PC-9 (cell line): ENCODE measurements around the gene RYR1. TPM values are rescaled to one million over a fixed set of nuclear protein-coding genes. Genes with fewer than 3 reads are reported as not detected.

Experiments
- BruUV-seq: library from RNA; stranded (reverse); fragments of 400-500 nt; replicated peaks from 2 replicates; lab custom pipeline; 2021; lab: Mats Ljungman, UMichigan
- CTCF ChIA-PET: fragments of 300-600 bp; sonication (Branson Sonifier 250); formaldehyde crosslinking; loops from one replicate; lab custom pipeline; 2022; ENCODE audit warnings: antibody characterized with exemption; lab: Charles Lee
- POLR2A ChIA-PET: fragments of 300-600 bp; sonication (Branson Sonifier 250); formaldehyde crosslinking; loops from one replicate; lab custom pipeline; 2022; ENCODE audit warnings: antibody characterized with exemption; ENCODE audit not compliant: unreplicated experiment; lab: Charles Lee
- DNase-seq, 2 experiments: peaks; one replicate each; pipeline versions ENCODE4 v3.0.0 to v3.0.0-alpha.2; 2015 to 2022; ENCODE audit warnings: mixed read lengths in 1 of 2
- H2AFZ ChIP-seq: fragments of 200-600 bp; sonication (generic); 2 replicates; pipeline ENCODE4 v1.8.1; 2017; ENCODE audit warnings: antibody characterized with exemption
- H3F3A ChIP-seq: fragments of 200-600 bp; sonication (generic); 2 replicates; pipeline ENCODE4 v1.8.1; 2017; ENCODE audit warnings: antibody characterized with exemption, mild to moderate bottlenecking, low read depth; ENCODE audit not compliant: insufficient read depth
- H3K27ac ChIP-seq: fragments of 200-600 bp; sonication (generic); 2 replicates; pipeline ENCODE4 v1.6.1; 2016; ENCODE audit warnings: mixed run types
- H3K27me3 ChIP-seq: fragments of 200-600 bp; sonication (generic); 2 replicates; pipeline ENCODE4 v1.6.1; 2016; ENCODE audit warnings: low read depth, mixed run types; ENCODE audit not compliant: insufficient read depth
- H3K36me3 ChIP-seq: fragments of 200-600 bp; sonication (generic); 2 replicates; pipeline ENCODE4 v1.6.1; 2016; ENCODE audit warnings: low read depth, mixed run types
- H3K4me1 ChIP-seq: fragments of 200-600 bp; sonication (generic); replicated peaks from 2 replicates; pipeline ENCODE4 v1.6.1; 2016; ENCODE audit warnings: mixed run types; ENCODE audit not compliant: insufficient read depth
- H3K4me2 ChIP-seq: fragments of 200-600 bp; sonication (generic); 2 replicates; pipeline ENCODE4 v1.6.1; 2017; ENCODE audit warnings: mixed run types
- H3K4me3 ChIP-seq: fragments of 200-600 bp; sonication (generic); 2 replicates; pipeline ENCODE4 v1.6.1; 2016; ENCODE audit warnings: mixed run types
- H3K79me2 ChIP-seq: fragments of 200-600 bp; sonication (generic); 2 replicates; pipeline ENCODE4 v1.6.1; 2017; ENCODE audit warnings: low read depth, mixed run types
- H3K9me2 ChIP-seq: fragments of 200-600 bp; sonication (generic); 2 replicates; pipeline ENCODE4 v1.8.1; 2017; ENCODE audit warnings: mild to moderate bottlenecking; ENCODE audit not compliant: insufficient read depth
- H3K9me3 ChIP-seq: fragments of 200-600 bp; sonication (generic); 2 replicates; pipeline ENCODE4 v1.8.1; 2016; ENCODE audit warnings: low read depth; ENCODE audit not compliant: insufficient read depth
- H4K20me1 ChIP-seq: fragments of 200-600 bp; sonication (generic); 2 replicates; pipeline ENCODE4 v1.8.1; 2017; ENCODE audit not compliant: insufficient read depth
- EZH2 ChIP-seq: fragments of 200-600 bp; sonication (generic); IDR thresholded peaks from 2 replicates; pipeline ENCODE4 v1.8.0; 2017; ENCODE audit warnings: antibody characterized with exemption, low read depth
- intact Hi-C: fragments of 100-400 bp; cut with micrococcal nuclease; formaldehyde crosslinking; loops from one replicate; pipeline ENCODE4 v1.10.0; 2022; ENCODE audit not compliant: unreplicated experiment
- total RNA-seq: library from RNA; stranded (reverse); gene quantifications from 2 replicates; pipeline ENCODE4 v1.2.3, GENCODE V29; 2021
- TF ChIP-seq, protein P1 (sequence below): fragments of 200-600 bp; sonication (generic); conservative IDR thresholded peaks from 2 replicates; pipeline ENCODE4 v1.6.1; 2017; ENCODE audit warnings: mixed run types, antibody characterized with exemption, mild to moderate bottlenecking, moderate library complexity

RYR1 gene
- total RNA-seq, 1 experiment from 2014 or later: 1.0 TPM

DNA sequence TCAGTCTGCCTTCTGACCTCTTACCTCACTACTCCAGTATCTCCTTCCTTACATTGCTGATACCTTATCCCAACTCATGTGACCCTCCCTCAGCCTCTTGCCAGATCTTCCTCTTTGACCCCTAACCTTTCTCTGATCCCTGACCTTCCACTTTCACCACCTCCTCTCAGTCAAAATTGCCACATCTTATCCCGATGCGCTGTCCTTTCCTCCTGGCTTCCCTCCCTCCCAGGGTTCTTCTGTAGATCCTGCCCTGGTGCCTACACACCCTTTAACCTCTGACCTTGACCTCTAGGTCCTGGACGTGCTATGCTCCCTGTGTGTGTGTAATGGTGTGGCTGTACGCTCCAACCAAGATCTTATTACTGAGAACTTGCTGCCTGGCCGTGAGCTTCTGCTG, 23.7 kb downstream of the RYR1 start:
- H3K27me3 ChIP-seq: peaks cover 36% of the 10 kb centered on the region
- H4K20me1 ChIP-seq: no peaks in the 10 kb centered on the region
- no peak overlapping the region for H3K4me3 ChIP-seq
- no peak for DNase-seq
- ChIA-PET CTCF (no interaction called here), POLR2A (no interaction called here)
- no peak overlapping the region for H3K4me2 ChIP-seq
- H3K27ac ChIP-seq: no peak overlapping the region
- H3K4me1 ChIP-seq: no peaks in the 10 kb centered on the region
- intact Hi-C loops: no loop called here
- no TSS peak for BruUV-seq
- H3K79me2 ChIP-seq: no peaks in the 10 kb centered on the region
- no peak for TF ChIP-seq EZH2
- TF ChIP-seq, protein P1, sequence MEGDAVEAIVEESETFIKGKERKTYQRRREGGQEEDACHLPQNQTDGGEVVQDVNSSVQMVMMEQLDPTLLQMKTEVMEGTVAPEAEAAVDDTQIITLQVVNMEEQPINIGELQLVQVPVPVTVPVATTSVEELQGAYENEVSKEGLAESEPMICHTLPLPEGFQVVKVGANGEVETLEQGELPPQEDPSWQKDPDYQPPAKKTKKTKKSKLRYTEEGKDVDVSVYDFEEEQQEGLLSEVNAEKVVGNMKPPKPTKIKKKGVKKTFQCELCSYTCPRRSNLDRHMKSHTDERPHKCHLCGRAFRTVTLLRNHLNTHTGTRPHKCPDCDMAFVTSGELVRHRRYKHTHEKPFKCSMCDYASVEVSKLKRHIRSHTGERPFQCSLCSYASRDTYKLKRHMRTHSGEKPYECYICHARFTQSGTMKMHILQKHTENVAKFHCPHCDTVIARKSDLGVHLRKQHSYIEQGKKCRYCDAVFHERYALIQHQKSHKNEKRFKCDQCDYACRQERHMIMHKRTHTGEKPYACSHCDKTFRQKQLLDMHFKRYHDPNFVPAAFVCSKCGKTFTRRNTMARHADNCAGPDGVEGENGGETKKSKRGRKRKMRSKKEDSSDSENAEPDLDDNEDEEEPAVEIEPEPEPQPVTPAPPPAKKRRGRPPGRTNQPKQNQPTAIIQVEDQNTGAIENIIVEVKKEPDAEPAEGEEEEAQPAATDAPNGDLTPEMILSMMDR: no peak
- H3K9me2 ChIP-seq: no peaks in the 10 kb centered on the region
- H3K9me3 ChIP-seq: no peaks in the 10 kb centered on the region
- no peak overlapping the region for H2AFZ ChIP-seq
- H3K36me3 ChIP-seq: no peaks in the 10 kb centered on the region
- no peaks in the 10 kb centered on the region for H3F3A ChIP-seq

DNA sequence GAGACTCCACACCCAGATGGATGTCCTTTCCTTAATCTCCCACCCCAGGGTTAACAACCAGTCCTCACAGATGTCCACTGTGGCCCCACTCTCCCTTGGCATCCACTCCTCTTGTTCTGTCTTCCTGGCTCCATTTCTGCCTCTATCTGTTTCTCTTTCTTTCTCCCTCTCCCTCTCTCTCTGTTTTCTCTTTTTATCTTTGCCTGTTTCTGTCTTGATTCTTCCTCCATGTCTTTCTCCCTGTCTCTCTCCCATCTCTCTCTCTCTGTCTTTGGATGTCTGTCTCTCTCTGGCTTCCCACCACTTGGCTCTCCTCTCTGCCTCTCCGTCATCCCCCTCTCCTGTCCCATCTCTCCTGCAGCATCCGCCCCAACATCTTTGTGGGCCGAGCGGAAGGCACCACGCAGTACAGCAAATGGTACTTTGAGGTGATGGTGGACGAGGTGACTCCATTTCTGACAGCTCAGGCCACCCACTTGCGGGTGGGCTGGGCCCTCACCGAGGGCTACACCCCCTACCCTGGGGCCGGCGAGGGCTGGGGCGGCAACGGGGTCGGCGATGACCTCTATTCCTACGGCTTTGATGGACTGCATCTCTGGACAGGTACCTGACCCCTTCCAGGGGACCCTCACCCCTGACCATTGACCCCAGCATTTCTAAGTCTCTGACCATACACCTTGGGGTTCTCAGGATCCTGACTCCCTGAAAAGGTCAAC, 24.4 kb downstream of the RYR1 start:
- Histone ChIP-seq H3K4me3 (no peak overlapping the region), H3K9me3 (no peaks in the 10 kb centered on the region), H3K9me2 (no peaks in the 10 kb centered on the region), H3K27me3 (peaks cover 36% of the 10 kb centered on the region), H3K4me1 (no peaks in the 10 kb centered on the region), H3F3A (no peaks in the 10 kb centered on the region), H2AFZ (no peak overlapping the region), H3K27ac (no peak overlapping the region), H4K20me1 (no peaks in the 10 kb centered on the region), H3K4me2 (no peak overlapping the region), H3K36me3 (no peaks in the 10 kb centered on the region), H3K79me2 (no peaks in the 10 kb centered on the region)
- intact Hi-C loops: no loop called here
- CTCF ChIA-PET: no interaction called here
- DNase-seq: no peak
- POLR2A ChIA-PET: no interaction called here
- BruUV-seq: no TSS peak
- no peak for TF ChIP-seq EZH2
- TF ChIP-seq, protein P1: no peak

DNA sequence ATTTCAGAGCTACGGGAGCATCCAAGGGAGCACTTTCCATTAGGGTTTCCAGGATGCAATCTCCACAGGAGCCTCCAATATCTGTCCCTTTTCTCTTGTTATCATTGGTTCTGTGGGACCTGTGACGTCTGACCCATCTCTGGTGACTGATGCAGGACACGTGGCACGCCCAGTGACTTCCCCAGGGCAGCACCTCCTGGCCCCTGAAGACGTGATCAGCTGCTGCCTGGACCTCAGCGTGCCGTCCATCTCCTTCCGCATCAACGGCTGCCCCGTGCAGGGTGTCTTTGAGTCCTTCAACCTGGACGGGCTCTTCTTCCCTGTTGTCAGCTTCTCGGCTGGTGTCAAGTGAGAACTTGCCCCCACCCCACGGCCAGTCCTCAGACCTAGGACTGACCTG, 25.5 kb downstream of the RYR1 start:
- intact Hi-C loops: no loop called here
- no peak overlapping the region for H3K27ac ChIP-seq
- no peak for DNase-seq
- no peaks in the 10 kb centered on the region for H4K20me1 ChIP-seq
- no peaks in the 10 kb centered on the region for H3K79me2 ChIP-seq
- CTCF ChIA-PET: no interaction called here
- no peak overlapping the region for H2AFZ ChIP-seq
- H3K9me3 ChIP-seq: no peaks in the 10 kb centered on the region
- H3K36me3 ChIP-seq: no peaks in the 10 kb centered on the region
- peaks cover 45% of the 10 kb centered on the region for H3K27me3 ChIP-seq
- H3K4me2 ChIP-seq: no peak overlapping the region
- no peak for TF ChIP-seq EZH2
- TF ChIP-seq, protein P1: no peak
- H3K9me2 ChIP-seq: no peaks in the 10 kb centered on the region
- H3K4me3 ChIP-seq: no peak overlapping the region
- BruUV-seq: no TSS peak
- no peaks in the 10 kb centered on the region for H3K4me1 ChIP-seq
- POLR2A ChIA-PET: no interaction called here
- no peaks in the 10 kb centered on the region for H3F3A ChIP-seq
